Measurements from ENCODE around the gene DEDD. TPM values are rescaled to one million over a fixed set of nuclear protein-coding genes. Genes with fewer than 3 reads are reported as not detected.

DEDD gene
- polyA plus RNA-seq, 3 donors = 40.9 to 56.3 (median 42.2) TPM

DNA sequence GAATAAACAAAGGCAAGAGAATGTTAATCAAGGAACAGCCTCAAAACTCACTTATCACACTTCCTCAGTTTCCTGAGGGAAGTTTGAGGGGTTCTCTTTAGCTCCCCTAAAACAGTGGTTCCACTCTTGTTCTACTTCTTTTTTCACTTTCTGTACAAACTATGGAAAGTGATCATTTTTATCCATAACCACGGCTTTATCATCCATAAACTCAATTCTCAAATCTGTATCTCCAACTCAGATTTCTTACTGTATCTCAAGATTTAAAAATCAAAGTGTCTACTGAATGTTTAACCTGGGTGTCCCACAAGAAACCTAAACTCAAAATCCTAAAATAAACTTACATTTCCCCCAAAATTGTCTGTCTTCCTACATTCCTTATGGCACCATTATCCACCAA, 18.6 kb downstream of the DEDD start:
- 0% methylated on average over 1 of the region's 1 CpG for WGBS (ENCODE audit: insufficient coverage)
- Histone ChIP-seq H3K9ac (ENCODE audit: insufficient read depth, low read length, poor library complexity, severe bottlenecking) (no peak overlapping the region), H4K20me1 (ENCODE audit: insufficient read depth, low read length) (peaks cover 74% of the 10 kb centered on the region), H2AFZ (ENCODE audit: insufficient read depth, low read depth, low read length, poor library complexity, severe bottlenecking) (no peak overlapping the region), H3K4me3 (replicated peaks in 1 of 3; ENCODE audit: low read depth in 2 of 3, low read length in 3 of 3) (no peak overlapping the region), H3K36me3 (replicated peaks in 1 of 2; ENCODE audit: control insufficient read depth in 1 of 2, insufficient read depth in 2 of 2, low read length in 2 of 2) (peaks cover 0 to 15% of the 10 kb centered on the region in 2 donors), H3K4me2 (replicated peaks; ENCODE audit: extremely low read depth, low read length, poor library complexity, severe bottlenecking) (no peak overlapping the region), H3K27me3 (ENCODE audit: control insufficient read depth in 2 of 2, insufficient read depth in 2 of 2, low read length in 2 of 2) (no peaks in the 10 kb centered on the region), H3K27ac (ENCODE audit: low read depth in 1 of 2, low read length in 2 of 2) (peak overlapping the region in 1 of 2 donors; percentile 50), H3K4me1 (ENCODE audit: control insufficient read depth in 1 of 2, insufficient read depth in 2 of 2, low read length in 2 of 2) (peaks cover 47 to 71% of the 10 kb centered on the region in 2 donors), H3K79me2 (ENCODE audit: insufficient read depth, low read length) (peaks cover 100% of the 10 kb centered on the region), H3K9me3 (replicated peaks in 1 of 2; ENCODE audit: control insufficient read depth in 1 of 2, insufficient read depth in 1 of 2, low read length in 2 of 2) (no peaks in the 10 kb centered on the region)
- Mint-ChIP-seq H3K4me1 (peaks cover 69% of the 10 kb centered on the region), H3K27ac (peak overlapping the region; percentile 5 to 68 (median 47)), H3K9me3 (no peaks in the 10 kb centered on the region), H3K27me3 (ENCODE audit: low read depth in 3 of 3) (no peaks in the 10 kb centered on the region), H3K4me3 (no peak overlapping the region), H3K36me3 (peaks cover 13 to 31% of the 10 kb centered on the region in 2 donors)
- no peak for DNase-seq
- TF ChIP-seq, protein P1, sequence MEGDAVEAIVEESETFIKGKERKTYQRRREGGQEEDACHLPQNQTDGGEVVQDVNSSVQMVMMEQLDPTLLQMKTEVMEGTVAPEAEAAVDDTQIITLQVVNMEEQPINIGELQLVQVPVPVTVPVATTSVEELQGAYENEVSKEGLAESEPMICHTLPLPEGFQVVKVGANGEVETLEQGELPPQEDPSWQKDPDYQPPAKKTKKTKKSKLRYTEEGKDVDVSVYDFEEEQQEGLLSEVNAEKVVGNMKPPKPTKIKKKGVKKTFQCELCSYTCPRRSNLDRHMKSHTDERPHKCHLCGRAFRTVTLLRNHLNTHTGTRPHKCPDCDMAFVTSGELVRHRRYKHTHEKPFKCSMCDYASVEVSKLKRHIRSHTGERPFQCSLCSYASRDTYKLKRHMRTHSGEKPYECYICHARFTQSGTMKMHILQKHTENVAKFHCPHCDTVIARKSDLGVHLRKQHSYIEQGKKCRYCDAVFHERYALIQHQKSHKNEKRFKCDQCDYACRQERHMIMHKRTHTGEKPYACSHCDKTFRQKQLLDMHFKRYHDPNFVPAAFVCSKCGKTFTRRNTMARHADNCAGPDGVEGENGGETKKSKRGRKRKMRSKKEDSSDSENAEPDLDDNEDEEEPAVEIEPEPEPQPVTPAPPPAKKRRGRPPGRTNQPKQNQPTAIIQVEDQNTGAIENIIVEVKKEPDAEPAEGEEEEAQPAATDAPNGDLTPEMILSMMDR (IDR thresholded peaks at IDR 0.05) = no peak
- intact Hi-C loops (cut with micrococcal nuclease) = no loop called here

DNA sequence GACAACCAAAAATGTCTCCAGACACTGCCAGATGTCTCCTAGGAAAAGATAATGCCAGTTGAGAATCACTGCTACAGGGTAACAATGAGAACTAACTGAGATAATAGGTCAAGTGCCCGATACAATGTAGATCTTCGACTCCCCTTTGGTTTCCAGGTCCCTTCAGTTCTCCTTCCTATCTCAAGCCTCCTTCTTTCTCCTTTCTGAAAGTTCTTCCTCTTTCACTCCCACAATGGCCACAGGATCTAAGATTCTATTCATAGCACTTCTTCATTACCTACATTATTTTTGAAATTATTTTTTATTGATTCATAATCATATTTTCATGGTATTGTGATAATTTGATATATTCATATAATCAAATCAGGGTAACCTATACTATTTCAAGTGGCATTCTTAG, 20.9 kb downstream of the DEDD start:
- peak in 1 of 3 donors; percentile 51 for DNase-seq
- Histone ChIP-seq H3K36me3 (replicated peaks in 1 of 2; ENCODE audit: control insufficient read depth in 1 of 2, insufficient read depth in 2 of 2, low read length in 2 of 2) (peaks cover 0 to 18% of the 10 kb centered on the region in 2 donors), H3K79me2 (ENCODE audit: insufficient read depth, low read length) (peaks cover 100% of the 10 kb centered on the region), H3K4me3 (replicated peaks in 1 of 3; ENCODE audit: low read depth in 2 of 3, low read length in 3 of 3) (peak overlapping the region in 1 of 3 experiments; percentile 30), H3K27ac (ENCODE audit: low read depth in 1 of 2, low read length in 2 of 2) (peak overlapping the region in 1 of 2 donors; percentile 70), H2AFZ (ENCODE audit: insufficient read depth, low read depth, low read length, poor library complexity, severe bottlenecking) (no peak overlapping the region), H3K4me2 (replicated peaks; ENCODE audit: extremely low read depth, low read length, poor library complexity, severe bottlenecking) (peak overlapping the region; percentile 37), H3K27me3 (ENCODE audit: control insufficient read depth in 2 of 2, insufficient read depth in 2 of 2, low read length in 2 of 2) (no peaks in the 10 kb centered on the region), H3K4me1 (ENCODE audit: control insufficient read depth in 1 of 2, insufficient read depth in 2 of 2, low read length in 2 of 2) (peaks cover 31 to 54% of the 10 kb centered on the region in 2 donors), H4K20me1 (ENCODE audit: insufficient read depth, low read length) (peaks cover 96% of the 10 kb centered on the region), H3K9me3 (replicated peaks in 1 of 2; ENCODE audit: control insufficient read depth in 1 of 2, insufficient read depth in 1 of 2, low read length in 2 of 2) (no peaks in the 10 kb centered on the region), H3K9ac (ENCODE audit: insufficient read depth, low read length, poor library complexity, severe bottlenecking) (no peak overlapping the region)
- Mint-ChIP-seq H3K9me3 (no peaks in the 10 kb centered on the region), H3K36me3 (peaks cover 16 to 39% of the 10 kb centered on the region in 2 donors), H3K4me3 (peak overlapping the region in 1 of 2 donors; percentile 59), H3K4me1 (peaks cover 54% of the 10 kb centered on the region), H3K27me3 (ENCODE audit: low read depth in 3 of 3) (no peaks in the 10 kb centered on the region), H3K27ac (peak overlapping the region; percentile 75 to 89 (median 82))
- TF ChIP-seq, protein P1 (IDR thresholded peaks at IDR 0.05) = no peak
- intact Hi-C loops (cut with micrococcal nuclease) = no loop called here
- 0% methylated on average over 2 of the region's 2 CpGs for WGBS (ENCODE audit: insufficient coverage)
